NCI-H146 (cell line): ENCODE data around the gene SPCS3.
A peak's percentile ranks its signal among the peaks of the same experiment; 100 is the strongest.
"Not testable (repeated sequence)": the region's sequence is repeated elsewhere in the genome, so short reads cannot be mapped to it uniquely, and the experiment has no call there.

Source experiments
- DNase-seq: peaks from one replicate; lab custom pipeline; 2025; lab: John Stamatoyannopoulos, UW

The SPCS3 gene

GRCh38 chr4:176346836-176347235 is 27.1 kb downstream of the SPCS3 start:
- DNase-seq, result not testable (repeated sequence)

DNA sequence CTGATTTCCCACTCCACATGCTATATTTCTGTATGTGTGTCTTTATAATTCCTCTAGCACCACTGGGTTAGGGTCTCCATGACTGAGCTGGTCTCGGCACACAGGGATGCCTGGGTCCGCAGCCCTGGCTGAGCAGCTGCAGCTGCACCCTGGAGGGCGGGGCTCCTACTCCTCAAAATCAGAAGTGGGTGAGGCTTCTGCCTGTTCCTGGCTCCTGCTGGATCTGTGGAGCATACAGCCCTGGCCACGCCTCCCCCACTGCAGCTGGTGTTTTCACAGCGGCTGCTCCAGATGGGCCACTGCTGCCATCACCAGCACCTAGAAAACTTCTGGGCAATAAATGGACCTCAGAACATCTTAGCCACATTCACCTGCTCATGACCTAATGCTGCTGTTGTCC is 30.9 kb downstream of the SPCS3 start:
- DNase-seq, result no peak

DNA sequence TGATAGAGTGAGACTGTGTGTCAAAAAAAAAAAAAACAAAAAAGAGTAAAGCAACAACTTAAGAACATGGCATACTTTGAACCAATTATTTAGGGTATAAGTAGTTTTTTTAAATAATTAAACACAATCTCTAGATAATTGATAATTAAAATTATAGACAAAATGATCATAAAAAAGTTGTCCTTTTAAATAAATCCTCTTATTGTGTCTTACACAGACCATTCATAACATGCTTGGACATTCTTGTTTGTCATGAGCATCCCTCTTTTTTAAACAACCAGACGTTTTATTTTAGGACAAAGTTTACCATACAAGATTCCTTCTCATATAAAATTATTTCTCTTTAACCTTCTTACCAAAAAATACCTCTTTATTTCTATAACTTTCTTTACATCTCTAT is 35.1 kb downstream of the SPCS3 start:
- DNase-seq, result no peak

- no peak for DNase-seq
Observed at GRCh38 chr4:176357359-176358082, 37.8 kb downstream of the SPCS3 start.

DNA sequence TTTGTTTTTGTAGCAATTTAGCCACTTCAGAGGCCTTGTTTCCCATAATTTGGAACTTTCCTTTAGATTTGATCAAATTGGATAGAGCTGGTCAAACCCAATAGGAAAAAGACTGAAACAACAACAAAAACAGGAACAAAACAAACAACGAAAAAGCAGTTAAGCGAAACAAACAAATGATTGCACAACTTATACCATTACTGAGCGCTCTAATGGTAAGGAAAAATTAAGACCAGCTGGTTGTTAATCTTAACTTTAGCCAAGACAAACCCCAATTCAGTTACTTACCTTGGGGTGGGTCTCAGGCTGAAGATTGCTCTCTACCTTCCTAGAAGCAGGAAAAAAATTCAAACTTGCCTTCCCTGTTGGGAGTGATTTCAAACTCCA is 38.3 kb downstream of the SPCS3 start:
- DNase-seq, result no peak

DNA sequence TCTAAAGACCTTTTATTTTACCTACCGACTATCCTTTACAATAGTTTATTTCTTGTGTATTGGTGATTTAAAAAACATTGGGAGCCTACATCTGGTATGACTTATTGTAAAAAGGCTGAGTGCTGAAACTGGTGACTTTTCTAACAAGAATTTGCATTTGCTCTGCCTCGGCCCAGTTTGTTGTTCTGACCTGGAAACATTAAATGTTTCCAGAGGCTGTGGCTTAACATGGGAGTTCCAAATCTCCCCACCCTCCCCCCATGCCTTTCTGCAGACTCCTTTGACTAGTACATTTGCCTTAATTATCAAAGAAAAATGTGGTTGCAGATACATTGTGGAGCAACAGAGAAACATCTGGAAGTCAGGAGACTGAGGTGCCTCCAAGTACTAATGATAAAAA is 39.8 kb downstream of the SPCS3 start:
- no peak for DNase-seq

DNA sequence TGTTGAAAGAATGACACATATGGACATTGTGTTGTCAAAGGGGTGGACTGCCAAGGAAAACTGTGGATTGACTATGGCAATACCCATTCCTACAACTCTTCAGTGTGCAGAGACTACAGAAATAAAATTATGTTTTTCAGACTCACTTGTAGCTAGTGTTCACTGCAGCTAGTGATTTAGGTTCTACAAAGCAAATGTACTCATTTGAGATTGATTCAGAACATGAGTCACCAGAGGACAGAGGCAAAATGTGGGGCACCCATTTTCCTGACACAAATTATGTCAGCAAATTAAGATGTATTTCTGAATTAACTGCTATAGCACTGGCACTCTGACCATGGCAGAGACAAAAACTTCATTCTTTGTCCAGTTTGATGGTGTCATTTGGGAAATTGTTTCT is 40.7 kb downstream of the SPCS3 start:
- no peak for DNase-seq

DNA sequence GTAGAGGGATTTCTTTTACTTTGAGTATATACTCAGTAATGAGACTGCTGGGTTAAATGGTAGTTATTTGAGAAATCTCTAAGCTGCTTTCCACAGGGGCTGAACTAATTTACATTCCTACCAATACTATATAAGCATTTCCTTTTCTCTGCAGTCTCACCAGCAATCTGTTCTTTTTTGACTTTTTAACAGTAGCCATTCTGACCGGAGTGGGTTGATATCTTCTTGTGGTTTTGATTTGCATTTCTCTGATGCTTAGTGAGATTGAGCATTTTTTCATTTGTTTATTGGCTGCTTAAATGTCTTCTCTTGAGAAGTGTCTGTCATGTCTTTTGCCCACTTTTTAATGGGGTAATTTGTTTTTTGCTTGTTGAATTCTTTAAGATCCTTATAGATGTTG is 43.3 kb downstream of the SPCS3 start:
- DNase-seq, result no peak

- DNase-seq, result no peak
Observed at GRCh38 chr4:176367771-176368465, 48.2 kb downstream of the SPCS3 start.

GRCh38 chr4:176376032-176376614 is 56.4 kb downstream of the SPCS3 start:
- DNase-seq, result no peak

GRCh38 chr4:176377780-176378179 is 58.0 kb downstream of the SPCS3 start:
- DNase-seq, result peak; percentile 4

DNA sequence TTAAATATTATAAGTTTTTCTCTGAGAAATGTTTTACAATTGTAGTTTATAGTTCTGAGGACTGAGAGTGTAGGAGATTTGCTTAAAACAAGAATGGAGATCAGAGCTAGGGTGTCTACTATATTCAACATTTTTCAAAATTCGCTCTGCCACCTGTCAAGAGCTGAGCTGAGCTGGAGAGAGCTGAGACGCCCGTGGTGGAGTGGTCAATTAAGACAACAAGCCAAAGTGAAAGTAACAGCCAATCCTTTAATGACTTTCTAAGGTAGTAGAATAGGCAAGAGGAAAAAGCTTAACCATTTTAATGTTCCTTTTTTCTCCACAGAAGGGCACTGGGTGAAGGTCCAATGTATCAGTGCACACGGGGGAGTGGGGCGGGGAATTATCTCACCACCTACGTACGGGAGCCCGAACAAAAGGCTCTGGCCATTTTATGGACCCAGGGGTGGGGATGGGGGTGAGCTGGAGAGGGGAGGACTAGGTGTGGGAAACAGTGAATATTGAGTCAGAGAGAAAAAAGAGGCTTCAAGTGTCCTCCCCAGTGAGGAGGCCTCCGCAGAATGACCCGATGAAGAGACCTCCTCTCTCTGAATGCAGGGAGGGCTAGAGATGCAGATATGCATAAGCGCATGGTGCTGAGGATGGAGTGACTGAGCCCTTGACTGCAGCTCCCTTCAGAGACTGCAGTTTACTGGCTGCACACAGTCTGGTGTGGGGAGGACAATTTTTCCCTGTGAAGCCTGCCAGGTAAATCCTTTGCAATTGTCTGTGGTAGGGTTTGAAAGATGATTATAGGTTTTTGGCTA is 60.8 kb downstream of the SPCS3 start:
- DNase-seq, result peak; percentile 4
